ENCODE measurements around the gene NDUFV1. TPM values are rescaled to one million over a fixed set of nuclear protein-coding genes. Genes with fewer than 3 reads are reported as not detected.
A peak's percentile ranks its signal among the peaks of the same experiment; 100 is the strongest.

NDUFV1 gene
- polyA plus RNA-seq, 2 of the 4 experiments (the other 2 are of a cell fraction) = 95.1 to 163 TPM

DNA sequence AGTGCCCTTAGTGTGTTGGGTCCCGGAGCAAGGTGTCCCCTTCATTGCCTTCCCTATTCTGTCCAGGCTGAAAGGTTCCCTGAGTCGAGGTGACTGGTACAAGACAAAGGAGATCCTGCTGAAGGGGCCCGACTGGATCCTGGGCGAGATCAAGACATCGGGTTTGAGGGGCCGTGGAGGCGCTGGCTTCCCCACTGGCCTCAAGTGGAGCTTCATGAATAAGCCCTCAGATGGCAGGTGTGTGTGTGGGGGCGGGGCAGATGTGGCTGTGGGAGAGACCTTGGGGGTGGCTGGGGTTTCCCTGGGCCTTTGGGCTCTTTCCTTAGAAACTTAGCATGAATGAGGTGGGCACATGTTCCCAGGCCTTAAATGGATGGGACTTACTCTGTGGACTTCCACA lies 1.8 kb downstream of the NDUFV1 start:
- Histone ChIP-seq H3K4me1 (peaks cover 19% of the 10 kb centered on the region), H3K9me3 (no peaks in the 10 kb centered on the region), H3K4me3 (no peak overlapping the region), H3K4me2 (0 out of 3 replicates have a peak overlapping the region, but pooled peaks have one; percentile 93), H3K27ac (no peak overlapping the region)
- FAIRE-seq (no peak), ATAC-seq (no peak), DNase-seq (ENCODE audit: low read depth in 1 of 2, low spot score in 1 of 2) (no peak)
- 91% methylated on average over 8 of the region's 8 CpGs for WGBS (ENCODE audit: missing lambda C conversion rate)
- CTCF ChIA-PET = interaction anchor here (0.7 to 3.5 kb wide), 10 partner anchors 9 to 66 kb away, joined by 3 to 30 read pairs (median 4); partner anchors contain the start of genes ALDH3B2, GSTP1 and NUDT8
- POLR2A ChIA-PET = interaction anchor here (1.0 kb wide), 1 partner anchor 22 kb away, joined by 3 read pairs; the partner anchor contains the start of gene NUDT8
- TF ChIP-seq EP300 (IDR thresholded peaks at IDR 0.05) (no peak), JUN (IDR thresholded peaks at IDR 0.05) (no peak), KDM5A (IDR thresholded peaks at IDR 0.05) (no peak), ZFP36 (IDR thresholded peaks at IDR 0.05; ENCODE audit: borderline replicate concordance, partially characterized antibody) (no peak), HDAC2 (IDR thresholded peaks at IDR 0.05) (no peak), JUNB (IDR thresholded peaks at IDR 0.05) (no peak), SMC3 (IDR thresholded peaks at IDR 0.05) (no peak), ZNF302 (CRISPR knock-in tag; IDR thresholded peaks at IDR 0.05) (no peak), CHD2 (IDR thresholded peaks at IDR 0.05; ENCODE audit: low read length, partially characterized antibody) (no peak), FOSB (CRISPR knock-in tag; IDR thresholded peaks at IDR 0.05) (no peak), ZC3H11A (IDR thresholded peaks at IDR 0.05) (no peak), RAD21 (conservative IDR thresholded peaks at IDR 0.05 in 1 of 2, IDR thresholded peaks at IDR 0.05 in 1 of 2) (no peak), RARB (CRISPR knock-in tag; IDR thresholded peaks at IDR 0.05) (no peak), HOXB5 (CRISPR knock-in tag; IDR thresholded peaks at IDR 0.05) (no peak), MYC (IDR thresholded peaks at IDR 0.05; ENCODE audit: borderline replicate concordance, low read length) (no peak)
- TF ChIP-seq, protein P1, sequence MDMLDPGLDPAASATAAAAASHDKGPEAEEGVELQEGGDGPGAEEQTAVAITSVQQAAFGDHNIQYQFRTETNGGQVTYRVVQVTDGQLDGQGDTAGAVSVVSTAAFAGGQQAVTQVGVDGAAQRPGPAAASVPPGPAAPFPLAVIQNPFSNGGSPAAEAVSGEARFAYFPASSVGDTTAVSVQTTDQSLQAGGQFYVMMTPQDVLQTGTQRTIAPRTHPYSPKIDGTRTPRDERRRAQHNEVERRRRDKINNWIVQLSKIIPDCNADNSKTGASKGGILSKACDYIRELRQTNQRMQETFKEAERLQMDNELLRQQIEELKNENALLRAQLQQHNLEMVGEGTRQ (IDR thresholded peaks at IDR 0.05) = no peak
- TF ChIP-seq, protein P2, sequence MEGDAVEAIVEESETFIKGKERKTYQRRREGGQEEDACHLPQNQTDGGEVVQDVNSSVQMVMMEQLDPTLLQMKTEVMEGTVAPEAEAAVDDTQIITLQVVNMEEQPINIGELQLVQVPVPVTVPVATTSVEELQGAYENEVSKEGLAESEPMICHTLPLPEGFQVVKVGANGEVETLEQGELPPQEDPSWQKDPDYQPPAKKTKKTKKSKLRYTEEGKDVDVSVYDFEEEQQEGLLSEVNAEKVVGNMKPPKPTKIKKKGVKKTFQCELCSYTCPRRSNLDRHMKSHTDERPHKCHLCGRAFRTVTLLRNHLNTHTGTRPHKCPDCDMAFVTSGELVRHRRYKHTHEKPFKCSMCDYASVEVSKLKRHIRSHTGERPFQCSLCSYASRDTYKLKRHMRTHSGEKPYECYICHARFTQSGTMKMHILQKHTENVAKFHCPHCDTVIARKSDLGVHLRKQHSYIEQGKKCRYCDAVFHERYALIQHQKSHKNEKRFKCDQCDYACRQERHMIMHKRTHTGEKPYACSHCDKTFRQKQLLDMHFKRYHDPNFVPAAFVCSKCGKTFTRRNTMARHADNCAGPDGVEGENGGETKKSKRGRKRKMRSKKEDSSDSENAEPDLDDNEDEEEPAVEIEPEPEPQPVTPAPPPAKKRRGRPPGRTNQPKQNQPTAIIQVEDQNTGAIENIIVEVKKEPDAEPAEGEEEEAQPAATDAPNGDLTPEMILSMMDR (IDR thresholded peaks at IDR 0.05) = no peak
- TF ChIP-seq, protein P3, sequence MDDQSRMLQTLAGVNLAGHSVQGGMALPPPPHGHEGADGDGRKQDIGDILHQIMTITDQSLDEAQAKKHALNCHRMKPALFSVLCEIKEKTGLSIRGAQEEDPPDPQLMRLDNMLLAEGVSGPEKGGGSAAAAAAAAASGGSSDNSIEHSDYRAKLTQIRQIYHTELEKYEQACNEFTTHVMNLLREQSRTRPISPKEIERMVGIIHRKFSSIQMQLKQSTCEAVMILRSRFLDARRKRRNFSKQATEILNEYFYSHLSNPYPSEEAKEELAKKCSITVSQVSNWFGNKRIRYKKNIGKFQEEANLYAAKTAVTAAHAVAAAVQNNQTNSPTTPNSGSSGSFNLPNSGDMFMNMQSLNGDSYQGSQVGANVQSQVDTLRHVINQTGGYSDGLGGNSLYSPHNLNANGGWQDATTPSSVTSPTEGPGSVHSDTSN (IDR thresholded peaks at IDR 0.05) = no peak

GRCh38 chr11:67609316-67609715 lies 2.6 kb downstream of the NDUFV1 start:
- CTCF ChIA-PET = interaction anchor here (0.8 to 3.5 kb wide), 4 partner anchors 21 to 39 kb away, joined by 3 to 30 read pairs (median 14); partner anchors contain the start of genes GSTP1 and NUDT8
- no peak for FAIRE-seq

More at GRCh38 chr11:67609316-67609715, 2.6 kb downstream of the NDUFV1 start:
- Histone ChIP-seq H3K4me1 (peaks cover 19% of the 10 kb centered on the region), H3K27ac (no peak overlapping the region), H3K4me3 (no peak overlapping the region), H3K4me2 (no peak overlapping the region), H3K9me3 (no peaks in the 10 kb centered on the region)
- no peak for ATAC-seq
- 94% methylated on average over 10 of the region's 10 CpGs for WGBS (ENCODE audit: missing lambda C conversion rate)
- POLR2A ChIA-PET = no interaction called here
- no peak for DNase-seq (ENCODE audit: low read depth in 1 of 2, low spot score in 1 of 2)
- TF ChIP-seq POLR2AphosphoS2 (conservative IDR thresholded peaks at IDR 0.05; ENCODE audit: low read length) = no peak
- TF ChIP-seq TP53 (CRISPR knock-in tag; IDR thresholded peaks at IDR 0.05) = no peak
- no peak for TF ChIP-seq RFX5 (IDR thresholded peaks at IDR 0.05)
- no peak for TF ChIP-seq CBX2 (IDR thresholded peaks at IDR 0.05; ENCODE audit: borderline replicate concordance, low read depth)
- TF ChIP-seq HOXB13 (CRISPR knock-in tag; IDR thresholded peaks at IDR 0.05; ENCODE audit: low read depth) = no peak
- TF ChIP-seq, protein P4, sequence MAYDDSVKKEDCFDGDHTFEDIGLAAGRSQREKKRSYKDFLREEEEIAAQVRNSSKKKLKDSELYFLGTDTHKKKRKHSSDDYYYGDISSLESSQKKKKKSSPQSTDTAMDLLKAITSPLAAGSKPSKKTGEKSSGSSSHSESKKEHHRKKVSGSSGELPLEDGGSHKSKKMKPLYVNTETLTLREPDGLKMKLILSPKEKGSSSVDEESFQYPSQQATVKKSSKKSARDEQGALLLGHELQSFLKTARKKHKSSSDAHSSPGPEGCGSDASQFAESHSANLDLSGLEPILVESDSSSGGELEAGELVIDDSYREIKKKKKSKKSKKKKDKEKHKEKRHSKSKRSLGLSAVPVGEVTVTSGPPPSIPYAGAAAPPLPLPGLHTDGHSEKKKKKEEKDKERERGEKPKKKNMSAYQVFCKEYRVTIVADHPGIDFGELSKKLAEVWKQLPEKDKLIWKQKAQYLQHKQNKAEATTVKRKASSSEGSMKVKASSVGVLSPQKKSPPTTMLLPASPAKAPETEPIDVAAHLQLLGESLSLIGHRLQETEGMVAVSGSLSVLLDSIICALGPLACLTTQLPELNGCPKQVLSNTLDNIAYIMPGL (CRISPR knock-in tag; IDR thresholded peaks at IDR 0.05; ENCODE audit: borderline replicate concordance) = no peak
- TF ChIP-seq, protein P5, sequence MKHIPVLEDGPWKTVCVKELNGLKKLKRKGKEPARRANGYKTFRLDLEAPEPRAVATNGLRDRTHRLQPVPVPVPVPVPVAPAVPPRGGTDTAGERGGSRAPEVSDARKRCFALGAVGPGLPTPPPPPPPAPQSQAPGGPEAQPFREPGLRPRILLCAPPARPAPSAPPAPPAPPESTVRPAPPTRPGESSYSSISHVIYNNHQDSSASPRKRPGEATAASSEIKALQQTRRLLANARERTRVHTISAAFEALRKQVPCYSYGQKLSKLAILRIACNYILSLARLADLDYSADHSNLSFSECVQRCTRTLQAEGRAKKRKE (CRISPR knock-in tag; IDR thresholded peaks at IDR 0.05; ENCODE audit: low read depth) = no peak
- TF ChIP-seq NPAS2 (CRISPR knock-in tag; IDR thresholded peaks at IDR 0.05; ENCODE audit: borderline replicate concordance) = no peak
- TF ChIP-seq, protein P6, sequence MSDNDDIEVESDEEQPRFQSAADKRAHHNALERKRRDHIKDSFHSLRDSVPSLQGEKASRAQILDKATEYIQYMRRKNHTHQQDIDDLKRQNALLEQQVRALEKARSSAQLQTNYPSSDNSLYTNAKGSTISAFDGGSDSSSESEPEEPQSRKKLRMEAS (IDR thresholded peaks at IDR 0.05) = no peak
- TF ChIP-seq EP300 (IDR thresholded peaks at IDR 0.05) = no peak
- no peak for TF ChIP-seq CHD4 (IDR thresholded peaks at IDR 0.05; ENCODE audit: borderline replicate concordance)
- no peak for TF ChIP-seq ZFP36 (IDR thresholded peaks at IDR 0.05; ENCODE audit: borderline replicate concordance, partially characterized antibody)
